ENCODE data around the gene STAT6. TPM values are rescaled to one million over a fixed set of nuclear protein-coding genes. Genes with fewer than 3 reads are reported as not detected.
A peak's percentile ranks its signal among the peaks of the same experiment; 100 is the strongest.

The STAT6 gene
- total and polyA plus RNA-seq, 2 donors (not counting 1 experiment from before 2014, with no cell fraction given): 544 to 736 TPM

- TF ChIP-seq CTCF (IDR thresholded peaks at IDR 0.05) (no peak), EZH2 (IDR thresholded peaks at IDR 0.05; ENCODE audit: borderline replicate concordance, insufficient read depth, low read depth, low read length, poor library complexity, severe bottlenecking) (no peak)
- peak overlapping the region; percentile 17 for H3K4me3 Mint-ChIP-seq
- peaks cover 0 to 31% of the 10 kb centered on the region in 2 experiments for H3K36me3 ChIP-seq (replicated peaks in 1 of 2; ENCODE audit: control extremely low read depth in 1 of 2, control insufficient read depth in 1 of 2, extremely low read depth in 1 of 2, insufficient read depth in 2 of 2, low read length in 1 of 2)
These were observed 19.3 kb downstream of the STAT6 start for GRCh38 chr12:57091638-57092528.

More at GRCh38 chr12:57091638-57092528, 19.3 kb downstream of the STAT6 start:
- H3K4me1 Mint-ChIP-seq: peaks cover 62% of the 10 kb centered on the region
- H3K9ac ChIP-seq (ENCODE audit: low read length): no peak overlapping the region
- ChIA-PET CTCF (interaction anchor here (1.4 to 18.5 kb wide), 6 partner anchors 15 to 90 kb away, joined by 3 to 406 read pairs (median 6); partner anchors contain the start of genes NEMP1 and STAT6), POLR2A (interaction anchor here (1.0 to 3.6 kb wide), 7 partner anchors 11 to 21 kb away, joined by 3 to 56 read pairs (median 4); partner anchors contain the start of gene STAT6)
- no peak overlapping the region for H3K4me3 ChIP-seq (ENCODE audit: control extremely low read depth in 1 of 5, extremely low read depth in 1 of 5, insufficient read depth in 1 of 5, low read depth in 2 of 5, low read length in 4 of 5)
- no peak overlapping the region for H3K4me2 ChIP-seq (replicated peaks; ENCODE audit: low read depth, low read length, poor library complexity, severe bottlenecking)
- no peaks in the 10 kb centered on the region for H3K27me3 ChIP-seq (replicated peaks in 1 of 4; ENCODE audit: control extremely low read depth in 1 of 4, control insufficient read depth in 3 of 4, insufficient read depth in 4 of 4, low read length in 3 of 4)
- DNase-seq (peak; percentile 23), ATAC-seq (ENCODE audit: low read depth) (no peak)
- peaks cover 18% of the 10 kb centered on the region for H4K20me1 ChIP-seq (ENCODE audit: control insufficient read depth, insufficient read depth, low read length, poor library complexity, severe bottlenecking)
- no peaks in the 10 kb centered on the region for H3K9me3 Mint-ChIP-seq (ENCODE audit: insufficient read depth)
- H3K27me3 Mint-ChIP-seq: no peaks in the 10 kb centered on the region
- WGBS (ENCODE audit: insufficient coverage): 93% methylated on average over 18 of the region's 25 CpGs
- peak overlapping the region in 1 of 2 donors; percentile 3 for H3K27ac ChIP-seq (ENCODE audit: low read length in 2 of 2)
- H3K27ac Mint-ChIP-seq: peak overlapping the region; percentile 80
- peaks cover 22 to 42% of the 10 kb centered on the region in 2 donors for H3K4me1 ChIP-seq (ENCODE audit: control insufficient read depth in 2 of 2, insufficient read depth in 2 of 2, low read length in 2 of 2)
- H3K79me2 ChIP-seq (ENCODE audit: control insufficient read depth, insufficient read depth, low read length): peaks cover 16% of the 10 kb centered on the region
- no peak overlapping the region for H2AFZ ChIP-seq (ENCODE audit: insufficient read depth, low read depth, low read length, poor library complexity, severe bottlenecking)
- intact Hi-C loops (cut with micrococcal nuclease): loop anchor here (2.0 kb wide), 1 partner anchor 13 kb away; the partner anchor contains the start of gene NEMP1
- H3K9me3 ChIP-seq (ENCODE audit: control extremely low read depth in 1 of 3, control insufficient read depth in 2 of 3, insufficient read depth in 1 of 3, low read length in 2 of 3): no peaks in the 10 kb centered on the region

Data from B cell (primary cell).